NCI-H510A treated with DMSO at 0.1 percent for 48 hours (cell line): ENCODE measurements around the gene NBEAL1.
"Not testable (repeated sequence)": the region's sequence is repeated elsewhere in the genome, so short reads cannot be mapped to it uniquely, and the experiment has no call there.

Experiments
- DNase-seq: peaks from one replicate; lab custom pipeline; 2025; lab: John Stamatoyannopoulos, UW

Gene NBEAL1

GRCh38 chr2:203039211-203039610 is 24.5 kb downstream of the NBEAL1 start:
- DNase-seq: not testable (repeated sequence)

- no peak for DNase-seq
Measured at GRCh38 chr2:203040966-203041521, 26.4 kb downstream of the NBEAL1 start.

GRCh38 chr2:203042178-203042577 is 27.5 kb downstream of the NBEAL1 start:
- no peak for DNase-seq

GRCh38 chr2:203043226-203043625 is 28.6 kb downstream of the NBEAL1 start:
- DNase-seq: no peak

- no peak for DNase-seq
Measured at GRCh38 chr2:203045867-203046266, 31.2 kb downstream of the NBEAL1 start.

- no peak for DNase-seq
Measured at GRCh38 chr2:203052539-203052938, 37.9 kb downstream of the NBEAL1 start.

DNA sequence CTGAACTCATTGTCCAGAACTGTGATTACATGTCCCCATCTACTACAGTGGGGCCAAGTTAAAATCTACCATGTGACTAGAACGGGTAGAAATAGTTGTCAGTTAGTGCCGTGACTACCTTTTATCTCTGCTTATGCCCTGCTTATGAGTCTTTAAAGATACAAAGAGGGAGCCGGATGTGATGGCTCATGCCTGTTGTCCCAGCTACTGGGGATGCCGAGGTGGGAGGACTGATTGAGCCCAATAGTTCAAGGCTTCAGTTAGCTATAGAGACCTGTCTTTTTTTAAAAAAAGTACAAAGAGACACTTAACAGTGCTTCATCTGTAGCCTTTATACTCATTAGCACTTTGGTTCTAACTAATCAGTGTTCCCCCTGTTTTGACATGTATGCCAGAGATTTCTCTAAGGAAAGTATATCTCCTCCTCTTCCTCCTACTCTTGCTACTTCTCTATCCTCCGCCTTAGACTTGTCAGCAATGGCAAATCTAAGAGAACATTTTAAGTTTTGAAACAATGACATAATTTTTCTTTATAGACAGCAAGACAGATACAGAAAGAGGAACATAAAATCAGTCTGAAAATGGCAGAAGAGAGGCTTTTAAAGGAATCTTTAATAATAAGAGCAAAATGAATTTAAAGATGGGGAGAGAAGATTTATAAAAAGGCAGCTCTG is 45.0 kb downstream of the NBEAL1 start:
- DNase-seq: no peak

DNA sequence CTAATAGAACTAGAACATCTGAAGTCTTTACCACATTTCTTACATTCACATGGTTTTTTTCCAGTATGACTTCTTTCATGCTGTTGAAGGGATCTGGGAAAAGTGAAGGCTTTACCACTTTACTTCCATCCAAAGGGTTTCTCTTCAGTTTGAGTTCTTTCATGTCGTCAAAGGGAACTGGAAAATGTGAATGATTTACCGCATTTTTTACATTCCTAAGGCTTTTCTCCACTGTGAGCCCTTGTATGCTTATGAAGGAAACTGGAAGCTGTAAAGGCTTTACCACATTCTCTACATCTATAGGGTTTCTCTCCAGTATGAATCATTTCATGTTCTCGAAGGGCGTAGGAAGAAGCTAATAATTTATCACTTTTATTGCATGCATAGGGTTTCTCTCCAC is 46.7 kb downstream of the NBEAL1 start:
- DNase-seq: no peak

DNA sequence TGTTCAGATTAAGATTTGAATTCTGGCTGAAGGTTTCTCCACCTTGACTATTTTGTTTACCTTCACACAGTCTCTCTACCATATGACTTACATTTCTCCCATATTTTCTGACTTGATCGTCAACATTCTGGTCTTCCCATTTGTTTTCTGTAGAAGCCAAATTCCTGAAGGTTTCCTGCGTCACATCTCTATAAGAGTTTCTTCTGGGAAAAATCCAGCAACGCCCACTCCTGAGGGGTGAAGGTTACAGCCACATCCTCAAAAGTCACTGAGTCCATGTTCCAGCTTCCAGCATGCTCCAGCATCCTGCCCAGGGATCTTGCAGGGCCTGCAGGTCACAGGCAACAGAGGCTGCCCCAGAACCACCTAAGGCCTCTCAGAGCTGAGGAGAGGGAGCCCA is 47.5 kb downstream of the NBEAL1 start:
- DNase-seq: no peak

- not testable (repeated sequence) for DNase-seq
Measured at GRCh38 chr2:203066519-203067091, 51.9 kb downstream of the NBEAL1 start.

DNA sequence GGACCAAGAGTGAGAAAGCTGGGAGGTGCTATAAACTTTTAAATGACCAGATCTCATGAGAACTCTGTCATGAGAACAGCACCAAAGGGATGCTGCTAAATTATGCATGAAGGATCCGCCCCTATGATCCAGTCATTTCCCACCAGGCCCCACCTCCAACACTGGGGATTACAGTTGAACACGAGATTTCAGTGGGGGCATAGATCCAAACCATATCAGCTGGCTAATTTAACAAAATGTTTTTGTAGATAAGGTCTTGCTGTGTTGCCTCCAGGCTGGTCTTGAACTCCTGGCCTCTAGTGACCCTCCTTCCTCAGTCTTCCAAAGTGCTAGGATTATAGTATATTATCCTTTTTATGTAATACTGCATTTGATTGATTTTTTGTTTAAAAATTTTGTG is 56.0 kb downstream of the NBEAL1 start:
- no peak for DNase-seq

DNA sequence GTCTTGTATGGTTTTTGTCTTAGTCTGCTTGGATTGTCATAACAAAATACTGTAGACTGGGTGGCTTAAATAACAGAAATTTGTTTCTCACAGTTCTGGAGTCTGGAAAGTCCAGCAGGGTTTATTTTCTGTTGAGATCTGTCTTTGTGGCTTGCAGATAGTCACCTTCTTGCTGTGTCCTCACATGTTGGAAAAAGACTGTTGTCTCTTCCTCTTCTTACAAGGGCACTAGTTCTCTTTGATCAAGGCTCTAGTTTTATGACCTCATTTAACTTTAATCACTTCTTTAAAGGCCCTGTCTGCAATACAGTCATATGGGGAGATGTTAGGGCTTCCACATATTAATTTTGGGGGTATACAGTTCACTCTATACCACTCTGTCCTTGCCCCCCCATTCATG is 56.5 kb downstream of the NBEAL1 start:
- no peak for DNase-seq

DNA sequence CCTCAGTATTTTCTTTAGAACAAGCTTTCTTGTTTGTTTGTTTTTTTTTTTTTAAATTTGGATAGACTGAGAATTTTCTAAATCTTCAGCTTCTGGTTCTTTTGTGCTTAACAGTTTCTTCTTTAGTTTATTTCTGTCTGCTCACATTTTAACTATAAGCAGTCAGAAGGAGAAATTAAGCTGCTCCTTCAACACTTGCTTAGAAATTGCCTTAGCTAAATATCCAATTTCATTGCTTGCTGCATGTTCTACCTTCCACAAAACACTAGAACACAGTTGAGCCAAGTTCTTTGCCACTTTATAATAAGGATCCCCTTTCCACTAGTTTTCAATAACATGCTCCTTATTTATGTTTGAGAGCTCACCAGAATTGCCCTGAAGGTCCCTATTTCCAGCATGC is 57.7 kb downstream of the NBEAL1 start:
- DNase-seq: no peak

DNA sequence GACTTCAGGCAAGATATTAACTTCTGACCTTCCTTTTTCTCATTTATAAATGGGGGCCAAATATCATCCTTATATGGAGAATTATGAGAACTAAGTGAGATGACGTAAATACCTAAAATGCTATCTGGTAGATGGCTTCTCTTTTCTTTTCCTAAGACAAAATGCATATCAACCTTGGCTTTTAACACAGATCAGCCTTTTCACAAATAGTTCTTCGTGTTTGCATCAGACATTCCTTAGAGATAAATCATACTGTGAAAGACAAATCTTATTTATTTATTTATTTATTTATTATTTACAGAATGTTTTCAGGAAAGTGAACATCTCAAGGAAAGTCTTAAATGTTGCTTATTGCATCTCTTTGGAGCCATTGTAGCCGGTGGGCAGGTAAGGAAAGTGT is 62.8 kb downstream of the NBEAL1 start:
- no peak for DNase-seq

GRCh38 chr2:203080447-203081045 is 65.9 kb downstream of the NBEAL1 start:
- no peak for DNase-seq

GRCh38 chr2:203083328-203083727 is 68.7 kb downstream of the NBEAL1 start:
- no peak for DNase-seq

- DNase-seq: not testable (repeated sequence)
Measured at GRCh38 chr2:203086381-203086780, 71.7 kb downstream of the NBEAL1 start.

- DNase-seq: not testable (repeated sequence)
Measured at GRCh38 chr2:203090721-203091120, 76.0 kb downstream of the NBEAL1 start.

- no peak for DNase-seq
Measured at GRCh38 chr2:203097735-203098134, 83.1 kb downstream of the NBEAL1 start.

GRCh38 chr2:203102357-203102756 is 87.7 kb downstream of the NBEAL1 start:
- not testable (repeated sequence) for DNase-seq

- DNase-seq: no peak
Measured at GRCh38 chr2:203104273-203104672, 89.6 kb downstream of the NBEAL1 start.

- DNase-seq: no peak
Measured at GRCh38 chr2:203105996-203106395, 91.3 kb downstream of the NBEAL1 start.

- DNase-seq: not testable (repeated sequence)
Measured at GRCh38 chr2:203110496-203110895, 95.8 kb downstream of the NBEAL1 start.
